ENCODE results near the gene TTC7B. TPM values are rescaled to one million over a fixed set of nuclear protein-coding genes. Genes with fewer than 3 reads are reported as not detected.

The TTC7B gene
- total RNA-seq, 2 experiments from 2014 or later: 5.6 to 7.8 TPM

DNA sequence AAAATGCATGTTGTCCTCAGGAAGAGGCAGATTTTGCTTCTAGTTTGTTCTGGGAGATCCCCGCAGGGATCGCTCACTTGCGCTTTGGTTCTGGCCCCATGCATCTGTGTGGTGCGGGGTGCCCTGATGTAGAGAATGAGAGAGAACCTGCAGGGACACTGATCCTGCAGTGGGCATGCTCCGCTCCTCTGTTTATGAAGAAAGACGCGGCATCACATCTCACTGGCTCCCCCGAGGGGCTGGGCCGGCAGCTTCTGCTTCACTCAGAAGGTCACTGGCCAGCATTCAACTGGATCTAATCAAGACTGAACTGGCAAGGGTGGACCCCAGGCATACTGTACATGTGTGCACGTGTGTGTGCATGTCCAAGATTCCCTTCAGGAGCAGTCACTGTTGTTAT lies 255.2 kb downstream of the TTC7B start:
- intact Hi-C loops (cut with micrococcal nuclease): no loop called here
- POLR2A ChIA-PET: interaction anchor here (1.4 kb wide), 1 partner anchor 15 kb away, joined by 3 read pairs; no protein-coding TSS in a partner anchor
- no peaks in the 10 kb centered on the region for H3K9me3 Mint-ChIP-seq

DNA sequence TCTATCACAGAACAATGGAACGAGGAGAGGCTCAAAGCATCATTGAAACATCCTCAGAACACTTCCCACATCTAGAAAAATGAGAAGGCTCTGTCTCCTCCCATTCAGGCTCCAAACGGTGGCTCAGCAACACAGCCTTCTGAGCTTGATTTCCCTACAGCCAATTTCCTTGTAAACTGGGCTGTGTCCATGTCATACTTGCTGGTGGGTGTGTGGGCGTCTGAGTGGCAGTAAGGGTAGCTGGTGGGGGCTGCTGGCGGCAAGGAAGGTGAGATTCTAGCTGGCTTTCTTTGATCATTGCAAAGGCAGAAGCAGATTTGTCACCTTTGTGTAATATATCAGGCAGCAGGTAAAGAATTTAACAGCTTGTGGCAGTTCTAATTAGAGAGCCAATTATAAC lies 255.7 kb downstream of the TTC7B start:
- DNase-seq (no peak), ATAC-seq (no peak)
- Mint-ChIP-seq H3K36me3 (ENCODE audit: low read depth) (no peaks in the 10 kb centered on the region), H3K27me3 (no peaks in the 10 kb centered on the region), H3K27ac (no peak overlapping the region), H3K4me3 (no peak overlapping the region), H3K9me3 (no peaks in the 10 kb centered on the region), H3K4me1 (ENCODE audit: low read depth) (no peaks in the 10 kb centered on the region)
- intact Hi-C loops (cut with micrococcal nuclease): no loop called here
- TF ChIP-seq, protein P1, sequence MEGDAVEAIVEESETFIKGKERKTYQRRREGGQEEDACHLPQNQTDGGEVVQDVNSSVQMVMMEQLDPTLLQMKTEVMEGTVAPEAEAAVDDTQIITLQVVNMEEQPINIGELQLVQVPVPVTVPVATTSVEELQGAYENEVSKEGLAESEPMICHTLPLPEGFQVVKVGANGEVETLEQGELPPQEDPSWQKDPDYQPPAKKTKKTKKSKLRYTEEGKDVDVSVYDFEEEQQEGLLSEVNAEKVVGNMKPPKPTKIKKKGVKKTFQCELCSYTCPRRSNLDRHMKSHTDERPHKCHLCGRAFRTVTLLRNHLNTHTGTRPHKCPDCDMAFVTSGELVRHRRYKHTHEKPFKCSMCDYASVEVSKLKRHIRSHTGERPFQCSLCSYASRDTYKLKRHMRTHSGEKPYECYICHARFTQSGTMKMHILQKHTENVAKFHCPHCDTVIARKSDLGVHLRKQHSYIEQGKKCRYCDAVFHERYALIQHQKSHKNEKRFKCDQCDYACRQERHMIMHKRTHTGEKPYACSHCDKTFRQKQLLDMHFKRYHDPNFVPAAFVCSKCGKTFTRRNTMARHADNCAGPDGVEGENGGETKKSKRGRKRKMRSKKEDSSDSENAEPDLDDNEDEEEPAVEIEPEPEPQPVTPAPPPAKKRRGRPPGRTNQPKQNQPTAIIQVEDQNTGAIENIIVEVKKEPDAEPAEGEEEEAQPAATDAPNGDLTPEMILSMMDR (IDR thresholded peaks at IDR 0.05): no peak
- POLR2A ChIA-PET: interaction anchor here (1.4 kb wide), 1 partner anchor 15 kb away, joined by 3 read pairs; no protein-coding TSS in a partner anchor
- CTCF ChIA-PET: interaction anchor here (0.9 kb wide), 1 partner anchor 137 kb away, joined by 4 read pairs; no protein-coding TSS in a partner anchor

More for the DNA sequence above, 255.2 kb downstream of the TTC7B start:
- Mint-ChIP-seq H3K4me1 (ENCODE audit: low read depth) (no peaks in the 10 kb centered on the region), H3K27me3 (no peaks in the 10 kb centered on the region), H3K36me3 (ENCODE audit: low read depth) (no peaks in the 10 kb centered on the region), H3K27ac (no peak overlapping the region), H3K4me3 (no peak overlapping the region)
- no peak for ATAC-seq
- TF ChIP-seq, protein P1 (IDR thresholded peaks at IDR 0.05): no peak
- CTCF ChIA-PET: interaction anchor here (0.9 kb wide), 1 partner anchor 136 kb away, joined by 4 read pairs; no protein-coding TSS in a partner anchor
- DNase-seq: no peak

DNA sequence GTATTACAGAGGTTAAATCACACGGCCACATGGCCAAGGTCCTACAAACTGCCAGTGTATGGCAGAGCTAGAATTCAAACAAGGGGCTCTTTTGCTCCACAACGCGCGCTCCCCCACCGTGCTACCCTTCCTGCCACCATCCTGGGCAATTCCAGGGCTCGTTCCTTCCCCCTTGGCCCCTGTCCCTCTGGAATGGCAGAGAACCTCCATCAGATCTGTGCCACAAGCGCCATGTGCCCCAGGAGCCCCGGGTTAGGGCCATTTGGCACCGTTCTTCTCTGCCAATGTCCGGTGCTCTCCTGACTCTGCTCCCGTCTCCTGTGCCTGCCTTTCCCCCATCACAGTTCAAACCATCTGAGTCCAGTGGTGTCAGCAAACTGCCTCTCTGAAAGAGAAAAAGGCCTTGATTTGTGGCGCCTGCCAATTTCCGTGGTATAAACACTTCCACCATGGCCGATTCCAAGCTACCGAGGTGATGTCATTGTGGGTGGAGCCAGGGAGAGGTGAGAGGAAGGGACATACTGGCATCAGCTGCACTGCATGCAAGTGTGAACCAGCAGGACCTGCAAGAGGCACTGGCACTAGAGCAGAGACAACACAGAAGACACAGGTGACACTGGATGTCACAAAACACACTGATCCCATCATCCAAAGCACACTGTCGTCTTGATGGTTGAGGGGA lies 256.3 kb downstream of the TTC7B start:
- Mint-ChIP-seq H3K4me1 (ENCODE audit: low read depth) (no peaks in the 10 kb centered on the region), H3K9me3 (no peaks in the 10 kb centered on the region), H3K27me3 (no peaks in the 10 kb centered on the region), H3K36me3 (ENCODE audit: low read depth) (no peaks in the 10 kb centered on the region), H3K4me3 (no peak overlapping the region), H3K27ac (no peak overlapping the region)
- TF ChIP-seq, protein P1 (IDR thresholded peaks at IDR 0.05): no peak
- intact Hi-C loops (cut with micrococcal nuclease): no loop called here
- POLR2A ChIA-PET: interaction anchor here (1.4 kb wide), 1 partner anchor 16 kb away, joined by 3 read pairs; no protein-coding TSS in a partner anchor
- ATAC-seq (no peak), DNase-seq (no peak)
- CTCF ChIA-PET: interaction anchor here (0.9 kb wide), 1 partner anchor 137 kb away, joined by 4 read pairs; no protein-coding TSS in a partner anchor

DNA sequence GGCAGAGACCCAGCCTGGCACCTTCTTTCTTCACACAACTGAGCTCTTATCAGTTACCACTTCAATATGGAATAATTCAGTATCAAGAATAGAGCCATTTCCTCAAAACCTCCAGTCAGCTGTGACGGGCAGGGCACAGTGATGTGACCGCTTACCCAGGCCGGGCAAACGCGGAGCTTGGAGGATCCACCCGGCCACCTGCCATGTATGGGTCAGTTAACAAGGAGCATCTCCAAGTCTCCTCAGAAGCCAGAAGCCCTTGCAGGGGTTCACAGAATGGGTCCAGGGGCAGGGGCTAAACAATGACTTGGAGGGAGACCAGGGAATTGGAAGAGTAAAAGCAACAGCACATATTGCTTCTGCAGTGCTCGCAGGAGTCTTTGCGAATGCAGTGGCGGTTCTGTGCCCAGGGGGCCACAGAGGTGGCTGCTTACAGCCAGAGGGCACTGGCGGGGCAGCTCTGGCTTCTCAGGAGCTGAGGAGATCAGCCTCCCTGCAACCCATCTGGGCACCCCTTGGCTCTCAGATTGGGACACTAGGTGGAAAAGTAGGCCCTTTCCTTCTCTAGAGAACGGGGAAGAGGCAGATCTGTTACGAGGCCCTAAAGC lies 257.1 kb downstream of the TTC7B start:
- ATAC-seq: no peak
- no peaks in the 10 kb centered on the region for H3K36me3 Mint-ChIP-seq (ENCODE audit: low read depth)
- DNase-seq: no peak
- POLR2A ChIA-PET: no interaction called here
- intact Hi-C loops (cut with micrococcal nuclease): no loop called here
- H3K27me3 Mint-ChIP-seq: no peaks in the 10 kb centered on the region
- no peaks in the 10 kb centered on the region for H3K4me1 Mint-ChIP-seq (ENCODE audit: low read depth)
- no peaks in the 10 kb centered on the region for H3K9me3 Mint-ChIP-seq
- no peak overlapping the region for H3K4me3 Mint-ChIP-seq
- CTCF ChIA-PET: no interaction called here
- TF ChIP-seq, protein P1 (IDR thresholded peaks at IDR 0.05): no peak
- no peak overlapping the region for H3K27ac Mint-ChIP-seq

All from activated CD8-positive, alpha-beta T cell treated with anti-CD3 and anti-CD28 coated beads for 36 hours (primary cell).